Vein endothelial cell (primary cell): Measurements from ENCODE around the gene PTER. TPM values are rescaled to one million over a fixed set of nuclear protein-coding genes. Genes with fewer than 3 reads are reported as not detected.
A peak's percentile ranks its signal among the peaks of the same experiment; 100 is the strongest.

ENCODE experiments used
- small RNA-seq: library from RNA; depleted of rRNA; stranded (forward); fragments of <200 nt; gene quantifications from one replicate; pipeline ENCODE3, GENCODE V24; 2012
- total RNA-seq: library from RNA; depleted of rRNA; stranded (reverse); fragments of >200 nt; gene quantifications from 2 replicates; pipeline ENCODE4 v1.2.3, GENCODE V29; 2012

PTER gene
- 5.3 and 6.9 TPM in 2 replicates for total RNA-seq

GRCh38 chr10:16436758-16437539 lies at the start of gene PTER:
TSS of gene PTER (plus strand) at chr10:16437010. CDS start at chr10:16484385, 47,375 bp downstream.

GRCh38 chr10:16521311-16522016 lies 84.7 kb downstream of the PTER start, which contains the start of gene C1QL3:
TSS of gene C1QL3 (minus strand) at chr10:16521879. CDS start at chr10:16521065, 814 bp downstream.

Small RNA genes lying within 50 kb of the gene (small RNA-seq; reads per million reads assigned to genes)
- 6.7 reads per million, percentile 94 among the genes with 10 or more reads in this experiment for gene RNU2-18P

Other genes starting within 250 kb of the PTER start
- 0.48 TPM in 1 of 2 replicates, not detected in the other for gene C1QL3, start 84.9 kb downstream of the PTER start, total RNA-seq